ENCODE results near the gene LRRC26.

- TF ChIP-seq EP300 (IDR thresholded peaks at IDR 0.05): no peak
- TF ChIP-seq, protein P1, sequence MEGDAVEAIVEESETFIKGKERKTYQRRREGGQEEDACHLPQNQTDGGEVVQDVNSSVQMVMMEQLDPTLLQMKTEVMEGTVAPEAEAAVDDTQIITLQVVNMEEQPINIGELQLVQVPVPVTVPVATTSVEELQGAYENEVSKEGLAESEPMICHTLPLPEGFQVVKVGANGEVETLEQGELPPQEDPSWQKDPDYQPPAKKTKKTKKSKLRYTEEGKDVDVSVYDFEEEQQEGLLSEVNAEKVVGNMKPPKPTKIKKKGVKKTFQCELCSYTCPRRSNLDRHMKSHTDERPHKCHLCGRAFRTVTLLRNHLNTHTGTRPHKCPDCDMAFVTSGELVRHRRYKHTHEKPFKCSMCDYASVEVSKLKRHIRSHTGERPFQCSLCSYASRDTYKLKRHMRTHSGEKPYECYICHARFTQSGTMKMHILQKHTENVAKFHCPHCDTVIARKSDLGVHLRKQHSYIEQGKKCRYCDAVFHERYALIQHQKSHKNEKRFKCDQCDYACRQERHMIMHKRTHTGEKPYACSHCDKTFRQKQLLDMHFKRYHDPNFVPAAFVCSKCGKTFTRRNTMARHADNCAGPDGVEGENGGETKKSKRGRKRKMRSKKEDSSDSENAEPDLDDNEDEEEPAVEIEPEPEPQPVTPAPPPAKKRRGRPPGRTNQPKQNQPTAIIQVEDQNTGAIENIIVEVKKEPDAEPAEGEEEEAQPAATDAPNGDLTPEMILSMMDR (IDR thresholded peaks at IDR 0.05): no peak
Measured at GRCh38 chr9:137191245-137191644, 21.4 kb upstream of the LRRC26 start.

Measured in sigmoid colon (tissue), 4 donors.